NOMO-1 (cell line): Measurements from ENCODE around the gene FRMD4B.
"Not testable (repeated sequence)": the region's sequence is repeated elsewhere in the genome, so short reads cannot be mapped to it uniquely, and the experiment has no call there.

ENCODE experiments used
- DNase-seq, 2 experiments: peaks; one replicate each; lab custom pipeline; 2025; ENCODE audit not compliant: unreplicated experiment in 2 of 2; lab: John Stamatoyannopoulos, UW

FRMD4B gene

DNA sequence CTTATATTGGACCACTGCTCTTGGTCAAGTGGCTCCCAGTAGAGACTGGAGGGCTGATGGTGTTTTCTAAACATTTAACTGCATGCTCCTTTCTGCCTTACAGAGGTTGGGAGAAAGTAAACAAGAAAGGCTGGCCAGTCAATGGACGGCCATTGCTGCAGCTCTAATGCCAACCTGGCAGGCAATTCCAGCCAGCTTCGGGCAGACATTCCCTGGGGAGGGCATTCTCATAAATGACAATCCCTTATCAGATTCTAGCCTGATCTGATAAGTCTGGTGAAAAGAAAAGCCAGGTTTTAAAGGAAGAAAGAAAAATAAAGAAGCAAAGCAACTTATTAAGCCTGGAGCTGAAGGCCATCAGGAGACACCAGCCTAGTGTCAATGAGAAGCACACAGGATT is 60.7 kb downstream of the FRMD4B start:
- DNase-seq, result no peak

DNA sequence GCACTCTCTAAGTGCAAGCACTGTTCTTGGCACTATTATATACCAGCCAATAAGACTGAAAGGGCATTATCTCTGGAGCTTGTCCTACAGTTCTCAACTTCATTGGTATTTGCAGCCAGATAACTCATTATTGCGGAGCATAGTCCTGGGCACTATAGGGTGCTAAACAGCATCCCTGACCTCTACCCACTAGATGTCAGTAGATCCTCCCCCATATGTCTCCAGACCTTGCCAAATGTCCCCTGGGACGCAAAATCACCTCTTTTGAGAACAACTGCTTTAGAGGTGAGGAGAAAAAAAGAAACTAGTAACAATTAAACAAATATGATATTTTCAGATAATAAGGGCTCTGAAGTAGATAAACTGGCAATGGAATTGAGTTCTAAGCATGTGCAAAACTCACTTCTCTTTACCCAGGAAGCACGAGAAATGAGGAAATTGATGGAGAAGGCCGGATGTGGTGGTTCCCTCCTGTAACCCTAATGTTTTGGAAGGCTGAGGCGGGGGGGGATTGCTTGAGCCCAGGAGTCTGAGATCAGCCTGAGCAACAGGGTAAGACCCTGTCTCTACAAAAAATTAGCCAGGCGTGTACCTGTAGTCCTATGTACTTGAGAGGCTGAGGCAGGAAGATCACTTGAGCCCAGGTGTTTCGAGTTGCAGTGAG is 61.4 kb downstream of the FRMD4B start:
- DNase-seq, result peak; percentile 5 to 31

DNA sequence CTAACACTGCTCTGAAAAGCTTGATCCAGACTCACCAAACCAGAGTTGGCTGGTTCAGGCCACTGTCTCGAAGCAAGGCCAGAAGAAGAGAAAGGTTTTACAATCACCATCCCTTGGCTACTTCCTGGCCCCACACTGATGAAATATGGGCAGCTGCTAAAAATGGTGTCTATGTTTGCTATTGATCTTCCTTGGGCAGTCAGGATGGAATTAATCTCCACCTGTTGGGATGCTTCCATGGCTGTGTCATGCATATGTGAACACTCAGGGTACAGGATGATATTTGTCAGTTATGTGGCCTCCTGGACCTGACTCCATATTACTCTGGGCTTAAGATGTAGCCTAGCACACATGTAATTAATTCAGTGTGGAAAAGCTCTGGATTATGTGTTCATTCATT is 61.9 kb downstream of the FRMD4B start:
- DNase-seq, result no peak

DNA sequence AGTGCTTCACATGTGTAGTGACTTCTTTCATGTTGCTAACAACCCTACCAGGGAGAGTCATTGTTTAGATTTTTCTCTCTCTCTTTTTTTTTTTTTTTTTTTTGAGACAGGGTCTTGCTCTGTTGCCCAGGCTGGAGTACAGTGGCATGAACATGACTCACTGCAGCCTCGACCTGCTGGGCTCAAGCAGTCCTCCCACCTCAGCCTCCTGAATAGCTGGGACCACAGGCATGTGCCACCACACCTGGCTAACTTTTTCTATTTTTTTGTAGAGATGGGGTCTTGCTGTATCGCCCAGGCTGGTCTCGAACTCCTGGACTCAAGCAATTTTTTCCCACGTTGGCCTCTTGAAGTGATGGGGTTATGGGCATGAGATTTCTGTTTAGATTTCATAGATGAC is 63.4 kb downstream of the FRMD4B start:
- DNase-seq, result not testable (repeated sequence)

- no peak for DNase-seq
Observed at GRCh38 chr3:69322158-69322509, 63.8 kb downstream of the FRMD4B start.

DNA sequence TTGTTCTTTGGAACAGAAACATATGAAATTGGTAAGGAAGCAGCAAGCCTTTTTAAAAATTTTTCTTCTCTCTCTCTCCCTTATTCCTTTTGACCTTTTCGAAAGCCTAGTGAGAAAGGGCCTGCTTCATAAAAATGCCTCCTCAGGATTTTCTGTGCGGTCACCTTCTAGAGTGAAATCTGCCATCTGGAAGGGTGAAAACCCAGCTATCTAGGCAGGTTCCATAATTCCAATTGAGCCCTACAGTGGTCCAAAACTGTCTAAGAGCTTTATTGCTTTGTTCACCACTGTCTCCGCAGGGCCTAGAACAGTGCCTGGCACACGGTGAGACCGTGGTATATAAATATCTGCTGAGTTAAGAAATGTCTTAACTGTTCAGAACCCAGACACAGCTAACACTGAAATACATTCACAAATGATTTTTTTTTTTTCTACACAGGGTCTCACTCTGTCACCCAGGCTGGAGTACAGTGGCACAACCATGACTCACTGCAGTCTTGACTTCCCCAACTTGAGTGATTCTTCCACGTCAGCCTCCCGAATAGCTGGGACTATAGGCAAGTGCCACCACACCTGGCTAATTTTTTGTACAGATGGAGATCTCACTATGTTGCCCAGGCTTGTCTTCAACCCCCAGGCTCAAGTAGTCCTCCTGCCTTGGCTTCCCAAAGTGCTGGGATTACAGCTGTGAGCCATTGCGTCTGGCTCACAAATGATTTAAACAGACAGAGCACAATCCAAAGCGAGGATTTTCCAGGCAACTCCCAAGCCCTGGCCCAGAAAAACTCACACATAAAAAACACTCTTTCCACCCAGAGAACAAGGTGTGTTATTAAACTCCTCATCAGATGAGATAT is 64.4 kb downstream of the FRMD4B start:
- no peak for DNase-seq

GRCh38 chr3:69320871-69321271 is 65.0 kb downstream of the FRMD4B start:
- peak; percentile 48 to 81 for DNase-seq

DNA sequence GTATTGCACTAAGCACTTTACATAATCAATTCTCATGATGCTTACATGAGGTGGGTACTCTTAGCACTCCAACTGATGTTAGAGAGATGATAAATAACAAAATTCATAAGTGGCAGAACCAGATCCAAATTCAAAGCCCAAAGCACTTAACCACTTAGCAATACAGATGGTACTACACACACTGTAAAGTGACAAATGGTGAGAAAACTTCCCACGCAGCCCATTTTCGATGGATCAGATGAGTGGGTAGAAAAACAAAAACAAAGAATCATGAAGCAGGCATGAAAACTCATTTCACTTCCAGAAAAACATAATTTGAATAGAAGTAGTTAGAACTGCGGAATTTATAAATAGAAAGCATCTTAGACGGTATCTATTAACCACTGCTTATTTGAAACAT is 66.2 kb downstream of the FRMD4B start:
- DNase-seq, result no peak

- no peak for DNase-seq
Observed at GRCh38 chr3:69318410-69318809, 67.5 kb downstream of the FRMD4B start.

DNA sequence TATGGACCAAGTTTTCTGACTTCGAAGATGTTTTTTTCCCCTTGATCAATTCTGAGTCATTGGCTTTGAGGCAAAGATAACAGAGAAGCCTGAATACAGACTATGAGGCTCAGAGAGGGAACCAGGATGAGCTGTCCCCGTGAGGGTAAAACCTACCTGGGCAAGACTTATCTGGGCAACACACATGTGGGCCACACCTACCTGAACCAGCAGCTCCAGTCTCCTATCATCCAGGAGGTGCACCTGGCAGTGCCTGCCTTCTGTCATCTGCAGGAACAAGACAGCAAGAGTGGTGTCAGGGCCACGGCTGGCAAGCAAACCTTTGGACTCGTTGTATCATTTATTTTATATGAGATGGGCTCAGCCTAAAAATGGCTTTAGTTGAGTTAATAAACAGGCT is 72.6 kb downstream of the FRMD4B start:
- no peak for DNase-seq

GRCh38 chr3:69309814-69310213 is 76.1 kb downstream of the FRMD4B start:
- DNase-seq, result no peak

GRCh38 chr3:69306239-69307185 is 79.4 kb downstream of the FRMD4B start:
- DNase-seq, result peak; percentile 70 to 78

- DNase-seq, result no peak
Observed at GRCh38 chr3:69305011-69305410, 80.9 kb downstream of the FRMD4B start.

DNA sequence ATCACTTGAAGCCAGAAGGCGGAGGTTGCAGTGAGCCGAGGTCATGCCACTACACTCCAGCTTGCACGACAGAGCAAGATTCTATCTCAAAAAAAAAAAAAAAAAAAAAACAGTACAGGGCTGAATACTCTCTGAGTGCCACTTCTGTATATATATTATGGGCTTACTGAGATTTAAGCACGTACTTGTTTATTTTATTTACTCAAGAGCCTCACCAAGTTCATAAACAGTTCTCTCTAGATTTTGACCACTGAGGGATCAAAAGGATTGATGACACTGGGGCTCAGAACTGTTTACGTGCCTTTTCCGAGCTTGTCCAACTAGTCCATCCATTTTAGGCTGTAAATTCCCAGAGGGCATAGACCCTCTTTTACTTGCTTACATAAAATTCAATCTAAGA is 81.5 kb downstream of the FRMD4B start:
- DNase-seq, result no peak

GRCh38 chr3:69300296-69300695 is 85.6 kb downstream of the FRMD4B start:
- no peak for DNase-seq

DNA sequence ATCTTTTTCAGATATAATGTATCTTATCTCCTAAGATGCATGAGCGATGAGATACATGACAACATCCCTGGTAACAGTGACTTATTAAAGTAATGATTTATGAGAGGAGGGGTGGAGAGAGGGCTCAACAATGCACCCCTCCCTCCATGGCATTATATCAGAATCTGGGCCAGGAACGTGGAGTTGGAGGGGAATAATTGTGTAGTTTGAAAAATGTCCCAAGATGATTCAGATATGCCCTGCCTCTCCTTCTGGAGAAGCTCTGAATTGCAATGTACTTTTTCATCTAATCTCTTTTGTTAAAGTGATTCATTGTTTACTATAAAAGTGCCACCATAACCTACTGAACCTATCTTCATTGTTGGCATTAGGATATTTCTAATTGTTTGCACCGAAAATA is 86.5 kb downstream of the FRMD4B start:
- no peak for DNase-seq

- DNase-seq, result no peak
Observed at GRCh38 chr3:69297501-69297900, 88.4 kb downstream of the FRMD4B start.

DNA sequence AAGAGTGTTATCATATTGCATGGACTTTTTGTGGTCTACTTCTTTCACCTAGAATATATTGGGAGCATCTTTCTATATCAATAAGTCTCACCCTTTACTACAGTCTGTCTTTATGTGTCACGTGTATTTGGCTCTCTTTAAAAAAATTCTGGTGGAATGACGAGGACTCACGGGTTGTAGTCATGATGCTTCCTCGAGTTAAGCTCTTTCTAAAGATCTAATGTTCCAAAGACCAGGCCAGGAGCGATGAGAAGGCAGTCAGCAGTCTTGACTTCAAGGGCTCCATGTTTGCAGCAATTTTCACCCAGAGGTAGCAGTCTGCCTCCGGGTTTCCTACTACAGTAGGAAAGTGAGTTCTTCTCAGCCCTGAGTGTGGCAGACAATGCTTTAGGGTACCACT is 88.9 kb downstream of the FRMD4B start:
- no peak for DNase-seq

DNA sequence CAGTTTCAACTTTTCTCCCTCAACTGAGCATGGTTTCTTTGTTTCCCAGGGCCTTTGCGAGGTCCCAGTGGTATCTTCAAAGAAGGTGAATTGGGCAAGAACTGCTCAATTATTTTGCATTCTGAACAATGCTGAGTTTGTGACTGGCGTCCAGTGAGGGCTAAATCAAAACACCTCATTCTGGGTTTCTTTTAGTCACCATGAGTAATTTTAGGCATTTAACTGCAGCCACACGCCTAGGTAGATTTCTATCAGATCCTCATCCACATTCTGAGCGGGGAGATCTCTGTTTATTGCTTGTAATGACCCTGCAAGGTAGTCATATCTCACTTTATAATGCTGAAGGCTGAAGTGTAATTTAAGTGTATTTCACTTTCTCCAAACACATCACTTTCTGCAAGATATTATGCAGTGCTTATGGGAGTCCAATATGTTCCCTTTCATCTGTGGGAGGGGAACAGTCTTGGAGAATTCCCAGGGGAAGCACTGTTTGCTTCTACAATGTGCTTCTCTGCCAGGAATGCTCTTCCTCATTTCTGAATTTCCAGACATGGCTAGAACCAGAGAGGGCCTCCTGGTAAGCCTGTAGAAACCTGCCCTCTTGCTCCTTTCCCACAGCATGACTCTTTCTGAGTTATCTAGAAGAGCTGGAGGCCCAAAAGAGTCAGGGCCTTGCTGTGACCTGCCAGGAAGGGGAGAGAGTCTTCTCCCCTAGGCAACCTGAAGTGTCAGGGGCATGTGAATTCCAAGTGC is 91.7 kb downstream of the FRMD4B start:
- DNase-seq, result no peak

DNA sequence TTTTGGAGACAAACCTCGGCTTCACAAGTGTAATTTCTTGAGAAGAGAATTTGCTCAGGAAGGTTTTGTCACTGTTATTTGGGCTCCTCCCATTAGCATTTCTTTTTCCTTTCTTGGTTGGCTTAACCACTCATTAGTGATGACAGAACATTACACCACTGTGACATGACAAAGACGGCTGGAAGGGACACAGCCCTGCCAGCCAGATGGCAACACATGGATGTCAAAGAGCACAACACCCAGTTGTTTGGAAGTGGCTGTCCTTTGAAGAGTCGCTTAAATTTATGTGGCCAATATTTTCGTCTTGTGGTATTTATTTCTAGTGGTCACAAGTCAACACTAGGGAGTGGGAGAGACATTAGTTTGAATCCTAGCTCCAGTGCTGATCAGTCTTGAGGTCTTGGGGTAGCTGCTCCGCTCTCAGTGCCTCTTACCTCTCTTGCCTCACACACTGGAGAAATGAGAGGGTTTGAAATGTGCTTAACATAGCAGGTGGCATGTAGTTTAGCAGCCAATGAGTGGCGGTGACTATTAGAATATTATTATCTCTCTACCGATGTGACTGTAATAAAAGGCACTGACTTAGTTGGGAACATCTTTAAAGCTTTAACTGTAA is 92.8 kb downstream of the FRMD4B start:
- DNase-seq, result no peak
